HCT116 (cell line): ENCODE data around the gene IGSF10. TPM values are rescaled to one million over a fixed set of nuclear protein-coding genes. Genes with fewer than 3 reads are reported as not detected.

ENCODE experiments used
- ATAC-seq: fragments of 200-7000 bp; cut with Tn5 transposase; 2 replicates; pipeline ENCODE4 v1.9.1; 2020; ENCODE audit warnings: mild to moderate bottlenecking, moderate library complexity
- BruUV-seq: library from RNA; stranded (reverse); fragments of 400-500 nt; replicated peaks from 2 replicates; lab custom pipeline; 2021; lab: Mats Ljungman, UMichigan
- CTCF ChIA-PET: fragments of 300-600 bp; sonication (Branson Sonifier 250); formaldehyde crosslinking; loops from one replicate; lab custom pipeline; 2021; ENCODE audit warnings: antibody characterized with exemption; lab: Charles Lee
- POLR2A ChIA-PET: fragments of 300-600, 350-600 bp; sonication (Branson Sonifier 250); formaldehyde crosslinking; loops from one replicate; lab custom pipeline; 2021; ENCODE audit warnings: antibody characterized with exemption; lab: Charles Lee
- RAD21 ChIA-PET, 2 experiments: fragments of 300-600 bp; sonication (Branson Sonifier 250); formaldehyde crosslinking; loops; one replicate each; lab custom pipeline; 2023; ENCODE audit warnings: low total read pairs in 2 of 2; ENCODE audit not compliant: uncharacterized antibody in 2 of 2, unreplicated experiment in 2 of 2, low non-redundant PET in 1 of 2; lab: Charles Lee
- DNase-seq: peaks from one replicate; pipeline ENCODE4 v3.0.0-alpha.2; 2010; ENCODE audit warnings: low read depth, low spot score
- H2AFZ ChIP-seq: fragments of 200-600 bp; shearing (Covaris generic), sonication (generic); 2 replicates; pipeline ENCODE4 v1.6.1; 2017; ENCODE audit warnings: low read depth, mixed run types, mixed read lengths, antibody characterized with exemption, low read length; ENCODE audit not compliant: poor library complexity, severe bottlenecking
- H3K27ac ChIP-seq: 2 replicates; pipeline ENCODE4 v1.5.1; 2012; ENCODE audit warnings: low read depth, low read length
- H3K27me3 ChIP-seq: fragments of 200-600 bp; sonication (generic); 2 replicates; pipeline ENCODE4 v1.6.1; 2016; ENCODE audit warnings: mixed run types, low read length, mixed read lengths; ENCODE audit not compliant: insufficient read depth
- H3K36me3 ChIP-seq, 2 experiments: fragments of 200-500 bp in 1 of 2; fragments of 200-600 bp in 1 of 2; sonication (Bioruptor generic) in 1 of 2; sonication (generic) in 1 of 2; 2 replicates each; pipeline versions ENCODE4 v1.5.1 to v1.6.1; 2014 to 2016; ENCODE audit warnings: low read length in 2 of 2, inconsistent platforms in 1 of 2, mixed read lengths in 1 of 2, mixed run types in 1 of 2; ENCODE audit not compliant: insufficient read depth in 2 of 2, control insufficient read depth in 1 of 2
- H3K4me1 ChIP-seq, 2 experiments: fragments of 200-600 bp in 1 of 2; sonication (generic) in 1 of 2; 2 replicates each; pipeline versions ENCODE4 v1.5.1 to v1.6.1; 2012 to 2017; ENCODE audit warnings: low read length in 2 of 2, inconsistent platforms in 1 of 2, mild to moderate bottlenecking in 1 of 2, mixed read lengths in 1 of 2, mixed run types in 1 of 2, moderate library complexity in 1 of 2; ENCODE audit not compliant: insufficient read depth in 2 of 2, control insufficient read depth in 1 of 2
- H3K4me2 ChIP-seq: fragments of 200-600 bp; sonication (generic); 2 replicates; pipeline ENCODE4 v1.6.1; 2017; ENCODE audit warnings: mixed run types, low read length, mixed read lengths
- H3K4me3 ChIP-seq, 2 experiments: fragments of 200-600 bp in 1 of 2; sonication (generic) in 1 of 2; replicated peaks in 1 of 2; 2 replicates each; pipeline ENCODE4 v1.5.1; 2011 to 2016; ENCODE audit warnings: low read length in 2 of 2, control low read depth in 1 of 2, low read depth in 1 of 2, mild to moderate bottlenecking in 1 of 2, mixed read lengths in 1 of 2, mixed run types in 1 of 2
- H3K79me2 ChIP-seq: fragments of 200-600 bp; sonication (generic); 2 replicates; pipeline ENCODE4 v1.6.1; 2017; ENCODE audit warnings: mild to moderate bottlenecking, mixed run types, low read length, moderate library complexity, mixed read lengths; ENCODE audit not compliant: insufficient read depth
- H3K9ac ChIP-seq: fragments of 200-600 bp; sonication (generic); 2 replicates; pipeline ENCODE4 v1.6.1; 2016; ENCODE audit warnings: low read length, mixed read lengths
- H3K9me2 ChIP-seq: fragments of 200-600 bp; sonication (generic), shearing (Covaris generic); 2 replicates; pipeline ENCODE4 v1.6.1; 2017; ENCODE audit warnings: mixed run types, mild to moderate bottlenecking, moderate library complexity; ENCODE audit not compliant: insufficient read depth
- H3K9me3 ChIP-seq, 2 experiments: fragments of 200-500 bp in 1 of 2; fragments of 200-600 bp in 1 of 2; sonication (Bioruptor generic) in 1 of 2; sonication (generic) in 1 of 2; 2 replicates each; pipeline ENCODE4 v1.6.1; 2014 to 2017; ENCODE audit warnings: low read length in 2 of 2, mixed read lengths in 2 of 2, inconsistent platforms in 1 of 2, low read depth in 1 of 2, mild to moderate bottlenecking in 1 of 2, mixed run types in 1 of 2, moderate library complexity in 1 of 2; ENCODE audit not compliant: control insufficient read depth in 1 of 2, insufficient read depth in 1 of 2
- H4K20me1 ChIP-seq: fragments of 200-600 bp; sonication (generic), shearing (Covaris generic); 2 replicates; pipeline ENCODE4 v1.6.1; 2017; ENCODE audit warnings: mixed run types, mild to moderate bottlenecking, moderate library complexity; ENCODE audit not compliant: insufficient read depth
- CBX3 ChIP-seq: IDR thresholded peaks from 2 replicates; pipeline ENCODE4 v1.6.1; 2012; ENCODE audit warnings: low read depth
- EGR1 ChIP-seq: IDR thresholded peaks from 2 replicates; pipeline ENCODE4 v1.6.1; 2012; ENCODE audit warnings: low read depth
- POLR2A ChIP-seq: IDR thresholded peaks from 2 replicates; pipeline ENCODE4 v1.7.0; 2011; ENCODE audit warnings: borderline replicate concordance; ENCODE audit not compliant: insufficient read depth, insufficient read length; ENCODE audit errors: extremely low read depth
- TCF7L2 ChIP-seq: IDR thresholded peaks from 2 replicates; pipeline ENCODE4 v1.7.0; 2011; ENCODE audit warnings: borderline replicate concordance, inconsistent platforms; ENCODE audit not compliant: insufficient read depth, insufficient read length; ENCODE audit errors: extremely low read depth
- ZFX ChIP-seq: fragments of 450-650 bp; IDR thresholded peaks from 2 replicates; pipeline ENCODE4 v1.6.1; 2017
- ZNF274 ChIP-seq: fragments of 200-500 bp; sonication (Bioruptor generic); IDR thresholded peaks from 2 replicates; pipeline ENCODE4 v1.6.1; 2014; ENCODE audit warnings: mild to moderate bottlenecking, low read depth, low read length, inconsistent platforms
- intact Hi-C: fragments of 100-400 bp; cut with micrococcal nuclease; formaldehyde crosslinking; loops from 2 replicates; pipeline ENCODE4 v1.10.0; 2022
- total RNA-seq: library from RNA; stranded (reverse); gene quantifications from one replicate; pipeline ENCODE4 v1.2.1, GENCODE V29; 2021; ENCODE audit not compliant: unreplicated experiment
- TF ChIP-seq, protein P1 (sequence below): IDR thresholded peaks from 2 replicates; pipeline ENCODE4 v1.6.1; 2011; ENCODE audit warnings: mild to moderate bottlenecking, low read length, moderate library complexity; ENCODE audit not compliant: insufficient replicate concordance; ENCODE audit errors: extremely low read depth
- TF ChIP-seq, protein P2 (sequence below), 3 experiments: fragments of 200-600 bp in 1 of 3; sonication (generic) in 1 of 3; IDR thresholded peaks in 2 of 3; conservative IDR thresholded peaks in 1 of 3; 2 replicates each; pipeline ENCODE4 v1.5.1; 2012 to 2017; ENCODE audit warnings: low read depth in 2 of 3, low read length in 2 of 3, antibody characterized with exemption in 1 of 3, borderline replicate concordance in 1 of 3, control low read depth in 1 of 3, mild to moderate bottlenecking in 1 of 3, mixed read lengths in 1 of 3, mixed run types in 1 of 3, moderate library complexity in 1 of 3; ENCODE audit not compliant: insufficient read depth in 1 of 3

Gene IGSF10
- total RNA-seq, 1 experiment from 2014 or later: 0.02 TPM

DNA sequence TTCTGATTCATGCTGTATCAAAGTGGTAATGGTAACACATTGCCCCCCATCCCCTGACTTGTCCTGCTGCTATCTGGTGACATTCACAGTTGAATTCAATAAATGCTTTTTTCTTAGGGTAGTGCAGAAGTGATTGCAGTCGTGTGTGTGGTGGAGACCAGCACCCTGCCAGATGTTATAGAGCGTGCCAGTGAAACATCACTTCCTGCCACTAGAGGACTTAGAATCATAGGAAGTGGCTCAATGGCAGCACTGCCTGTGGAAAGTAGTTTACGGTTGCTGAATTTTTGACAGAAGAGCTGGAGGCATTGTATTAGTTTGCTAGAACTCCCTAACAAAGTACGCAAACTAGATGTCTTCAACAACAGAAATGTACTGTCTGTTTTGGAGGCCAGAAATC, 38.9 kb downstream of the IGSF10 start:
- H3K9me3 ChIP-seq: no peaks in the 10 kb centered on the region
- intact Hi-C loops: no loop called here
- RAD21 ChIA-PET: no interaction called here
- H3K36me3 ChIP-seq: no peaks in the 10 kb centered on the region
- no peak overlapping the region for H3K4me3 ChIP-seq
- ATAC-seq: peak; percentile 69
- no peak for DNase-seq
- CTCF ChIA-PET: no interaction called here
- no peaks in the 10 kb centered on the region for H3K27me3 ChIP-seq
- H3K9ac ChIP-seq: no peak overlapping the region
- H3K79me2 ChIP-seq: no peaks in the 10 kb centered on the region
- no peaks in the 10 kb centered on the region for H3K9me2 ChIP-seq
- POLR2A ChIA-PET: no interaction called here
- H3K4me2 ChIP-seq: no peak overlapping the region
- no TSS peak for BruUV-seq
- H3K27ac ChIP-seq: no peak overlapping the region
- no peaks in the 10 kb centered on the region for H4K20me1 ChIP-seq
- TF ChIP-seq TCF7L2 (no peak), EGR1 (no peak), POLR2A (no peak), ZNF274 (no peak), CBX3 (no peak), ZFX (no peak)
- TF ChIP-seq, protein P1, sequence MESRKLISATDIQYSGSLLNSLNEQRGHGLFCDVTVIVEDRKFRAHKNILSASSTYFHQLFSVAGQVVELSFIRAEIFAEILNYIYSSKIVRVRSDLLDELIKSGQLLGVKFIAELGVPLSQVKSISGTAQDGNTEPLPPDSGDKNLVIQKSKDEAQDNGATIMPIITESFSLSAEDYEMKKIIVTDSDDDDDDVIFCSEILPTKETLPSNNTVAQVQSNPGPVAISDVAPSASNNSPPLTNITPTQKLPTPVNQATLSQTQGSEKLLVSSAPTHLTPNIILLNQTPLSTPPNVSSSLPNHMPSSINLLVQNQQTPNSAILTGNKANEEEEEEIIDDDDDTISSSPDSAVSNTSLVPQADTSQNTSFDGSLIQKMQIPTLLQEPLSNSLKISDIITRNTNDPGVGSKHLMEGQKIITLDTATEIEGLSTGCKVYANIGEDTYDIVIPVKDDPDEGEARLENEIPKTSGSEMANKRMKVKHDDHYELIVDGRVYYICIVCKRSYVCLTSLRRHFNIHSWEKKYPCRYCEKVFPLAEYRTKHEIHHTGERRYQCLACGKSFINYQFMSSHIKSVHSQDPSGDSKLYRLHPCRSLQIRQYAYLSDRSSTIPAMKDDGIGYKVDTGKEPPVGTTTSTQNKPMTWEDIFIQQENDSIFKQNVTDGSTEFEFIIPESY: no peak
- TF ChIP-seq, protein P2, sequence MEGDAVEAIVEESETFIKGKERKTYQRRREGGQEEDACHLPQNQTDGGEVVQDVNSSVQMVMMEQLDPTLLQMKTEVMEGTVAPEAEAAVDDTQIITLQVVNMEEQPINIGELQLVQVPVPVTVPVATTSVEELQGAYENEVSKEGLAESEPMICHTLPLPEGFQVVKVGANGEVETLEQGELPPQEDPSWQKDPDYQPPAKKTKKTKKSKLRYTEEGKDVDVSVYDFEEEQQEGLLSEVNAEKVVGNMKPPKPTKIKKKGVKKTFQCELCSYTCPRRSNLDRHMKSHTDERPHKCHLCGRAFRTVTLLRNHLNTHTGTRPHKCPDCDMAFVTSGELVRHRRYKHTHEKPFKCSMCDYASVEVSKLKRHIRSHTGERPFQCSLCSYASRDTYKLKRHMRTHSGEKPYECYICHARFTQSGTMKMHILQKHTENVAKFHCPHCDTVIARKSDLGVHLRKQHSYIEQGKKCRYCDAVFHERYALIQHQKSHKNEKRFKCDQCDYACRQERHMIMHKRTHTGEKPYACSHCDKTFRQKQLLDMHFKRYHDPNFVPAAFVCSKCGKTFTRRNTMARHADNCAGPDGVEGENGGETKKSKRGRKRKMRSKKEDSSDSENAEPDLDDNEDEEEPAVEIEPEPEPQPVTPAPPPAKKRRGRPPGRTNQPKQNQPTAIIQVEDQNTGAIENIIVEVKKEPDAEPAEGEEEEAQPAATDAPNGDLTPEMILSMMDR (IDR thresholded peaks at IDR 0.05 in 2 of 3, conservative IDR thresholded peaks at IDR 0.05 in 1 of 3; ENCODE audit: borderline replicate concordance in 1 of 3, insufficient read depth in 1 of 3, low read depth in 2 of 3, low read length in 2 of 3): peak in 2 of 3 experiments; percentile 23 to 32; a peak in 2 of 6 replicates
- H3K4me1 ChIP-seq: 0 out of 4 replicates have a peak, but pooled peaks cover 0 to 6% of the 10 kb centered on the region in 2 experiments
- no peak overlapping the region for H2AFZ ChIP-seq
